SK-N-SH treated with all-trans-retinoic acid at 6 μM for 48 hours (cell line): ENCODE results near the gene MARF1.

Source experiments
- ATAC-seq: fragments of 200-7000 bp; cut with Tn5 transposase; 3 replicates; pipeline ENCODE4 v1.9.1; 2020; ENCODE audit warnings: mild to moderate bottlenecking, moderate library complexity
- ARNTL ChIP-seq: fragments of 450-650 bp; formaldehyde crosslinking; IDR thresholded peaks from 2 replicates; pipeline ENCODE4 v1.5.0; 2020; ENCODE audit warnings: low read depth, mild to moderate bottlenecking, moderate library complexity, borderline replicate concordance
- BACH2 ChIP-seq: fragments of 250-450 bp; sonication (Bioruptor Pico); IDR thresholded peaks from 2 replicates; pipeline ENCODE4 v1.9.0; 2021; ENCODE audit warnings: mild to moderate bottlenecking, borderline replicate concordance
- GLIS3 ChIP-seq: fragments of 250-450 bp; sonication (Bioruptor Pico); IDR thresholded peaks from 2 replicates; pipeline ENCODE4 v1.5.0; 2020; ENCODE audit warnings: mild to moderate bottlenecking, moderate library complexity
- OSR1 ChIP-seq: fragments of 250-450 bp; sonication (Bioruptor Pico); IDR thresholded peaks from 2 replicates; pipeline ENCODE4 v1.8.0; 2022; ENCODE audit warnings: moderate library complexity, mild to moderate bottlenecking, inconsistent platforms
- PPARA ChIP-seq: fragments of 250-450 bp; sonication (Bioruptor Pico); IDR thresholded peaks from 2 replicates; pipeline ENCODE4 v1.5.0; 2020; ENCODE audit warnings: mild to moderate bottlenecking, borderline replicate concordance
- RARB ChIP-seq: fragments of 250-450 bp; sonication (Bioruptor Pico); IDR thresholded peaks from 2 replicates; pipeline ENCODE4 v1.8.0; 2021; ENCODE audit warnings: mild to moderate bottlenecking, moderate library complexity
- SNAI2 ChIP-seq: fragments of 250-450 bp; sonication (Bioruptor Pico); IDR thresholded peaks from 2 replicates; pipeline ENCODE4 v1.5.0; 2020; ENCODE audit warnings: mild to moderate bottlenecking, moderate library complexity
- TCF4 ChIP-seq: fragments of 250-450 bp; sonication (Bioruptor Pico); IDR thresholded peaks from 2 replicates; pipeline ENCODE4 v1.8.0; 2021; ENCODE audit warnings: mild to moderate bottlenecking, moderate library complexity, borderline replicate concordance
- TOX ChIP-seq: fragments of 250-450 bp; sonication (Bioruptor Pico); IDR thresholded peaks from 2 replicates; pipeline ENCODE4 v1.8.0; 2021; ENCODE audit warnings: mild to moderate bottlenecking, moderate library complexity, borderline replicate concordance
- ZNF565 ChIP-seq: fragments of 450-650 bp; formaldehyde crosslinking; conservative IDR thresholded peaks from 2 replicates; pipeline ENCODE4 v1.5.0; 2020; ENCODE audit warnings: low read depth, mild to moderate bottlenecking, moderate library complexity
- ZNF70 ChIP-seq: fragments of 450-650 bp; formaldehyde crosslinking; IDR thresholded peaks from 2 replicates; pipeline ENCODE4 v1.5.0; 2020; ENCODE audit warnings: mild to moderate bottlenecking, moderate library complexity
- ZNF8 ChIP-seq: fragments of 450-650 bp; formaldehyde crosslinking; IDR thresholded peaks from 2 replicates; pipeline ENCODE4 v1.5.0; 2020; ENCODE audit warnings: mild to moderate bottlenecking, moderate library complexity
- TF ChIP-seq, protein P1 (sequence below): fragments of 250-450 bp; sonication (Bioruptor Pico); IDR thresholded peaks from 2 replicates; pipeline ENCODE4 v1.8.0; 2020; ENCODE audit warnings: mild to moderate bottlenecking, moderate library complexity, borderline replicate concordance
- TF ChIP-seq, protein P2 (sequence below): fragments of 250-450 bp; sonication (Bioruptor Pico); IDR thresholded peaks from 2 replicates; pipeline ENCODE4 v1.8.0; 2021; ENCODE audit warnings: low read depth, mild to moderate bottlenecking, moderate library complexity, borderline replicate concordance
- TF ChIP-seq, protein P3 (sequence below): fragments of 250-450 bp; sonication (Bioruptor Pico); IDR thresholded peaks from 2 replicates; pipeline ENCODE4 v1.5.0; 2020; ENCODE audit warnings: mild to moderate bottlenecking, moderate library complexity
- TF ChIP-seq, protein P4 (sequence below): fragments of 250-450 bp; sonication (Bioruptor Pico); IDR thresholded peaks from 2 replicates; pipeline ENCODE4 v1.5.1; 2021; ENCODE audit warnings: mild to moderate bottlenecking, moderate library complexity
- TF ChIP-seq, protein P5 (sequence below): fragments of 250-450 bp; sonication (Bioruptor Pico); IDR thresholded peaks from 2 replicates; pipeline ENCODE4 v1.5.1; 2020; ENCODE audit warnings: low read depth, mild to moderate bottlenecking, moderate library complexity

Gene MARF1

DNA sequence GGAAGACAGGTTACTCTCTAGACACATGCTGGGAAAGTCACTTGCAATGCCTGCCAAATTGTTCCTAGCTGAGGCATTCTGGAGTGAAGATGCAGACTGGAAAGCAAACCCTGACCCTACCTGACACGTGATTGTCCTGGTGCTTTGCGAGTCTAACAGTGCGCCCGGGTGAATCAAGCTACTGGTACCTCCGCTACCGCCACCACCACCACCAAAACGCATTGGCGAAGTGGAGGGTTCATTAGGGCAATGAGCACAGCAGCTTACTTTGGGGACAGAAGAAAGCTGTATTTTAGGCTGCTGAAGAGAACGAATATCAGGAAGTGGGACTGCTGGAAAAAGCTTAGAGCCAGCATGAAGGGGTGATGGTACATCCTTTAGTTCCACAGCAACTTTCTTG lies 7.0 kb downstream of the MARF1 start:
- ATAC-seq = no peak
- TF ChIP-seq, protein P1, sequence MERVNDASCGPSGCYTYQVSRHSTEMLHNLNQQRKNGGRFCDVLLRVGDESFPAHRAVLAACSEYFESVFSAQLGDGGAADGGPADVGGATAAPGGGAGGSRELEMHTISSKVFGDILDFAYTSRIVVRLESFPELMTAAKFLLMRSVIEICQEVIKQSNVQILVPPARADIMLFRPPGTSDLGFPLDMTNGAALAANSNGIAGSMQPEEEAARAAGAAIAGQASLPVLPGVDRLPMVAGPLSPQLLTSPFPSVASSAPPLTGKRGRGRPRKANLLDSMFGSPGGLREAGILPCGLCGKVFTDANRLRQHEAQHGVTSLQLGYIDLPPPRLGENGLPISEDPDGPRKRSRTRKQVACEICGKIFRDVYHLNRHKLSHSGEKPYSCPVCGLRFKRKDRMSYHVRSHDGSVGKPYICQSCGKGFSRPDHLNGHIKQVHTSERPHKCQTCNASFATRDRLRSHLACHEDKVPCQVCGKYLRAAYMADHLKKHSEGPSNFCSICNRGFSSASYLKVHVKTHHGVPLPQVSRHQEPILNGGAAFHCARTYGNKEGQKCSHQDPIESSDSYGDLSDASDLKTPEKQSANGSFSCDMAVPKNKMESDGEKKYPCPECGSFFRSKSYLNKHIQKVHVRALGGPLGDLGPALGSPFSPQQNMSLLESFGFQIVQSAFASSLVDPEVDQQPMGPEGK (CRISPR knock-in tag) = no peak
- TF ChIP-seq, protein P2, sequence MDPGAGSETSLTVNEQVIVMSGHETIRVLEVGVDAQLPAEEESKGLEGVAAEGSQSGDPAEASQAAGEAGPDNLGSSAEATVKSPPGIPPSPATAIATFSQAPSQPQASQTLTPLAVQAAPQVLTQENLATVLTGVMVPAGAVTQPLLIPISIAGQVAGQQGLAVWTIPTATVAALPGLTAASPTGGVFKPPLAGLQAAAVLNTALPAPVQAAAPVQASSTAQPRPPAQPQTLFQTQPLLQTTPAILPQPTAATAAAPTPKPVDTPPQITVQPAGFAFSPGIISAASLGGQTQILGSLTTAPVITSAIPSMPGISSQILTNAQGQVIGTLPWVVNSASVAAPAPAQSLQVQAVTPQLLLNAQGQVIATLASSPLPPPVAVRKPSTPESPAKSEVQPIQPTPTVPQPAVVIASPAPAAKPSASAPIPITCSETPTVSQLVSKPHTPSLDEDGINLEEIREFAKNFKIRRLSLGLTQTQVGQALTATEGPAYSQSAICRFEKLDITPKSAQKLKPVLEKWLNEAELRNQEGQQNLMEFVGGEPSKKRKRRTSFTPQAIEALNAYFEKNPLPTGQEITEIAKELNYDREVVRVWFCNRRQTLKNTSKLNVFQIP (CRISPR knock-in tag) = no peak
- TF ChIP-seq ZNF70 (no peak), SNAI2 (no peak), ZNF8 (CRISPR knock-in tag) (no peak), TCF4 (no peak), RARB (CRISPR knock-in tag) (no peak)

DNA sequence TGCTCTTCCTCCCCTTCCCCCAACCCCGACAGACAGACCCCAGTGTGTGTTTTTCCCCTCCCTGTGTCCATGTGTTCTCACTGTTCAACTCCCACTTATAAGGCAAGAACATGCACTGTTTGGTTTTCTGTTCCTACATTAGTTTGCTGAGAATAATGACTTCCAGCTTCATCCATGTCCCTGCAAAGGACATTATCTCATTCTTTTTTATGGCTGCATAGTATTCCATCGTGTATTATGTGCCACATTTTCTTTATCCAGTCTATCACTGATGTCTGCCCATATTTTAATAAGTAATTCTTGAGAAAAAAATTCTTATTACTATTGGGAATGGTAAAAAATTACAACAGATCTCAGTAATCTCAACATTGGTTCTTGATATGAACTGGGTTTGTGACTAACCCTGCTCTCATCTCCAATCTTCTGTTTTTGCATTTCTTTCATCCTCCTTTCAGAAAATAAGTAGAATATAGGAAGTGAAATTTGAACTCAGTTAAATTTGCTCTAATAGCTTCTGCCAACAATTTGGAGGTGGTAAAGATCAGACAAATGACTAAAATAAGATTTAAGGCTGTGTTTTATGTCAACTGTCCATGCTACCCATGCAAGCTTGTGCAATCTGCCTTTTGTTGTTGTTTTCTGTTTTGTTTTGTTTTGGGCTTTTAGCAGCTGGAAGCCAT lies 11.1 kb downstream of the MARF1 start:
- TF ChIP-seq, protein P3, sequence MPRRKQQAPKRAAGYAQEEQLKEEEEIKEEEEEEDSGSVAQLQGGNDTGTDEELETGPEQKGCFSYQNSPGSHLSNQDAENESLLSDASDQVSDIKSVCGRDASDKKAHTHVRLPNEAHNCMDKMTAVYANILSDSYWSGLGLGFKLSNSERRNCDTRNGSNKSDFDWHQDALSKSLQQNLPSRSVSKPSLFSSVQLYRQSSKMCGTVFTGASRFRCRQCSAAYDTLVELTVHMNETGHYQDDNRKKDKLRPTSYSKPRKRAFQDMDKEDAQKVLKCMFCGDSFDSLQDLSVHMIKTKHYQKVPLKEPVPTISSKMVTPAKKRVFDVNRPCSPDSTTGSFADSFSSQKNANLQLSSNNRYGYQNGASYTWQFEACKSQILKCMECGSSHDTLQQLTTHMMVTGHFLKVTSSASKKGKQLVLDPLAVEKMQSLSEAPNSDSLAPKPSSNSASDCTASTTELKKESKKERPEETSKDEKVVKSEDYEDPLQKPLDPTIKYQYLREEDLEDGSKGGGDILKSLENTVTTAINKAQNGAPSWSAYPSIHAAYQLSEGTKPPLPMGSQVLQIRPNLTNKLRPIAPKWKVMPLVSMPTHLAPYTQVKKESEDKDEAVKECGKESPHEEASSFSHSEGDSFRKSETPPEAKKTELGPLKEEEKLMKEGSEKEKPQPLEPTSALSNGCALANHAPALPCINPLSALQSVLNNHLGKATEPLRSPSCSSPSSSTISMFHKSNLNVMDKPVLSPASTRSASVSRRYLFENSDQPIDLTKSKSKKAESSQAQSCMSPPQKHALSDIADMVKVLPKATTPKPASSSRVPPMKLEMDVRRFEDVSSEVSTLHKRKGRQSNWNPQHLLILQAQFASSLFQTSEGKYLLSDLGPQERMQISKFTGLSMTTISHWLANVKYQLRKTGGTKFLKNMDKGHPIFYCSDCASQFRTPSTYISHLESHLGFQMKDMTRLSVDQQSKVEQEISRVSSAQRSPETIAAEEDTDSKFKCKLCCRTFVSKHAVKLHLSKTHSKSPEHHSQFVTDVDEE (CRISPR knock-in tag) = no peak
- no peak for TF ChIP-seq OSR1 (CRISPR knock-in tag)
- TF ChIP-seq TOX (CRISPR knock-in tag) = no peak
- no peak for TF ChIP-seq ZNF565 (CRISPR knock-in tag)
- TF ChIP-seq ARNTL (CRISPR knock-in tag) = no peak
- TF ChIP-seq GLIS3 = no peak
- no peak for TF ChIP-seq SNAI2
- TF ChIP-seq, protein P4, sequence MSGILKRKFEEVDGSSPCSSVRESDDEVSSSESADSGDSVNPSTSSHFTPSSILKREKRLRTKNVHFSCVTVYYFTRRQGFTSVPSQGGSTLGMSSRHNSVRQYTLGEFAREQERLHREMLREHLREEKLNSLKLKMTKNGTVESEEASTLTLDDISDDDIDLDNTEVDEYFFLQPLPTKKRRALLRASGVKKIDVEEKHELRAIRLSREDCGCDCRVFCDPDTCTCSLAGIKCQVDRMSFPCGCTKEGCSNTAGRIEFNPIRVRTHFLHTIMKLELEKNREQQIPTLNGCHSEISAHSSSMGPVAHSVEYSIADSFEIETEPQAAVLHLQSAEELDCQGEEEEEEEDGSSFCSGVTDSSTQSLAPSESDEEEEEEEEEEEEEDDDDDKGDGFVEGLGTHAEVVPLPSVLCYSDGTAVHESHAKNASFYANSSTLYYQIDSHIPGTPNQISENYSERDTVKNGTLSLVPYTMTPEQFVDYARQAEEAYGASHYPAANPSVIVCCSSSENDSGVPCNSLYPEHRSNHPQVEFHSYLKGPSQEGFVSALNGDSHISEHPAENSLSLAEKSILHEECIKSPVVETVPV = no peak
- TF ChIP-seq, protein P5, sequence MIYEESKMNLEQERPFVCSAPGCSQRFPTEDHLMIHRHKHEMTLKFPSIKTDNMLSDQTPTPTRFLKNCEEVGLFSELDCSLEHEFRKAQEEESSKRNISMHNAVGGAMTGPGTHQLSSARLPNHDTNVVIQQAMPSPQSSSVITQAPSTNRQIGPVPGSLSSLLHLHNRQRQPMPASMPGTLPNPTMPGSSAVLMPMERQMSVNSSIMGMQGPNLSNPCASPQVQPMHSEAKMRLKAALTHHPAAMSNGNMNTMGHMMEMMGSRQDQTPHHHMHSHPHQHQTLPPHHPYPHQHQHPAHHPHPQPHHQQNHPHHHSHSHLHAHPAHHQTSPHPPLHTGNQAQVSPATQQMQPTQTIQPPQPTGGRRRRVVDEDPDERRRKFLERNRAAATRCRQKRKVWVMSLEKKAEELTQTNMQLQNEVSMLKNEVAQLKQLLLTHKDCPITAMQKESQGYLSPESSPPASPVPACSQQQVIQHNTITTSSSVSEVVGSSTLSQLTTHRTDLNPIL (CRISPR knock-in tag) = no peak
- TF ChIP-seq BACH2 (CRISPR knock-in tag) = no peak
- TF ChIP-seq PPARA (CRISPR knock-in tag) = no peak
- no peak for TF ChIP-seq TCF4
- TF ChIP-seq, protein P2 (CRISPR knock-in tag) = no peak
- TF ChIP-seq ZNF8 (CRISPR knock-in tag) = no peak
- TF ChIP-seq, protein P1 (CRISPR knock-in tag) = no peak
- TF ChIP-seq RARB (CRISPR knock-in tag) = no peak
- no peak for ATAC-seq
